HG02623 (cell line): ENCODE results near the gene GSTM2.
"Not testable (repeated sequence)": the region's sequence is repeated elsewhere in the genome, so short reads cannot be mapped to it uniquely, and the experiment has no call there.

Experiments
- ATAC-seq: cut with Tn5 transposase; IDR thresholded peaks from one replicate; pipeline ENCODE4 v1.9.1; 2021; ENCODE audit warnings: moderate library complexity; ENCODE audit not compliant: unreplicated experiment

Gene GSTM2

GRCh38 chr1:109643385-109644230 is 24.2 kb upstream of the GSTM2 start:
- ATAC-seq: peak; percentile 53

DNA sequence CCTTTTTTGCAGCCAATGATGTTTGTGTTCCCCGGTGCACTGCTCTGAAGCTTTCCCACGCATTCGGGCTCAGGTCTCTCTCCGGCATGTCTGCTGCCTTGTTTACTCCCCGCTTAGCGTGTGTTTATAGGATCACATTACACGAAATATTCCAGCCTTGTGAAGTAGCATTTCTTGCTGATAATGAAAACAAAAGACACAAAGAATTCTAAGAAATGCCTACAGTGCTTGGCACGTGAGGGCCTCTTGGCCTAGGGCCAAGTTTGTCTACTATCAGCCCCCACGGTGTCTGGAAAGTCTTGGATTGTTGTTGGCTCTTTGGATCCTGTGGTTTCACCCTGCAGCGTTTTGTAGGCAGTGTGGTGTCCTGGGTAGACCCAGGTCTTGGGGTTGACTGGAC is 23.2 kb upstream of the GSTM2 start:
- ATAC-seq: no peak

- ATAC-seq: no peak
Measured at GRCh38 chr1:109649491-109649914, 18.4 kb upstream of the GSTM2 start.

- ATAC-seq: no peak
Measured at GRCh38 chr1:109650609-109651008, 17.2 kb upstream of the GSTM2 start.

GRCh38 chr1:109652402-109652801 is 15.5 kb upstream of the GSTM2 start:
- no peak for ATAC-seq

DNA sequence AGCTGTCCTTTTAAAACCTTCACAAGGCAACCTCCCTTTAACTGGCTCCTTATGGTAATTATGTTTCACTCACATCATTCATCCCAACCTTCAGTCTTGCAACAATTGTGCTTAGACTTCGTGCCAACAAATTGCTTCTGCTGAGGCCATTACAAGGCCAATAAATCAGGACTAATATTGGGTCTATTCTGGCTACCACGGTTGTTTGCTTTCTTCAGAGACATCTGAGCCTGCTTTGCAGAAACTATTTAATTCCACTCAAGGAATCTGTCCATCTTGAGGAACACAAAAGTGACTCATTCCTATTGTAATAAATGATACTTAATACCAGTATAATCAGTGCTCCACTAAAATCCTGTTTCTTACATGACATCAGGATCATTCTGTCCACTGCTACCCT is 14.6 kb upstream of the GSTM2 start:
- no peak for ATAC-seq

GRCh38 chr1:109654519-109654918 is 13.3 kb upstream of the GSTM2 start:
- ATAC-seq: no peak

DNA sequence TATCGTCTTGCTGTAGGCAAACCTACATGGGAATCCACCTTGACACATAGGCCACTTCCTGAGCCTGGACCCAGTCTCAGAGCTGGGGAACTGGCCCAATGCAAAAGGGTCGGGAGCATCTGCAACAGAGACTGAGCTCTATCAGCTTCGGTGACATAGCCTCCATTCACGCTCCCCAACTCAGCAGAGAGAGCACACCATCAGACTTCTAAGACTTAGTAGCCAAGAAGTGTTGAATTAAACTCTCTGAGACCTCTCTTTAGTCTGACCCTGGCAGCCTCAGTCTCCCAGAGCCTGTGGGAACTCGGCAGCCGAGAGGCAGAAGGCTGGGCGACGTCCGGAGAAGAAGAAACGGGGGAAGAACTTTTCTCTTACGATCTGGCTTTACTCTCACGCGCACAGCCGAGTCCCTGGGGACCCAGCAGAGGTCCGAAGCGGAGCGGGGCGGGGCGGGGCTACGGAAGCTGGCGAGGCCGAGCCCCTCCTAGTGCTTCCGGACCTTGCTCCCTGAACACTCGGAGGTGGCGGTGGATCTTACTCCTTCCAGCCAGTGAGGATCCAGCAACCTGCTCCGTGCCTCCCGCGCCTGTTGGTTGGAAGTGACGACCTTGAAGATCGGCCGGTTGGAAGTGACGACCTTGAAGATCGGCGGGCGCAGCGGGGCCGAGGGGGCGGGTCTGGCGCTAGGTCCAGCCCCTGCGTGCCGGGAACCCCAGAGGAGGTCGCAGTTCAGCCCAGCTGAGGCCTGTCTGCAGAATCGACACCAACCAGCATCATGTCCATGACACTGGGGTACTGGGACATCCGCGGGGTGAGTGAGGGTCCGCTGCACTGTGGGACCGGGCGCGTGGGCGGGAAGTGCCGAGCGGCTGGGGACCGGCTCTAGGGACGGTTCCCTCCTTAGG is 12.0 kb upstream of the GSTM2 start, which contains the start of gene GSTM4:
Gene GSTM4 (plus strand): TSS at position 485 of the 905 bp plus-strand sequence. CDS start 291 bp downstream, at position 776.
- peak; percentile 93 for ATAC-seq

- no peak for ATAC-seq
Measured at GRCh38 chr1:109657395-109657794, 10.5 kb upstream of the GSTM2 start.

DNA sequence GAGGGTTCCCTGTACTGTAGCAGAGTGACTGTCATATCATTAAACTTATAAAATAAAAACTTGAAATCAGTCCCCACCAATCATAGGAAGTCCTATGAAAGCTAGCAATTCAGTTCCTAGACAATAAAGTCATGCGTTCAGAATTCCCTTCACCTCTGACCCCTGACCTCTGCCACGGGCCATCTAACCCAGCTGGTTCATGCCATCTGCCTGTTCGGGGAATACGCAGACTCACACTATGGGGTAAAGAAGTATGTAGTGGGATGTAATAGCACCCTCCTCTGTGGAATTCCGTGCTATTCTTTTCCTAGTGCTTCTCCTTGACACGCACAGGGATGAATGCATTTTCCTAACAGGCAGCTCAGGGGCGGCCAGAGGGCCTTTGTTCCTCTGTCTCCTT is 9.9 kb upstream of the GSTM2 start:
- ATAC-seq: no peak

GRCh38 chr1:109658533-109659042 is 9.3 kb upstream of the GSTM2 start:
- no peak for ATAC-seq

DNA sequence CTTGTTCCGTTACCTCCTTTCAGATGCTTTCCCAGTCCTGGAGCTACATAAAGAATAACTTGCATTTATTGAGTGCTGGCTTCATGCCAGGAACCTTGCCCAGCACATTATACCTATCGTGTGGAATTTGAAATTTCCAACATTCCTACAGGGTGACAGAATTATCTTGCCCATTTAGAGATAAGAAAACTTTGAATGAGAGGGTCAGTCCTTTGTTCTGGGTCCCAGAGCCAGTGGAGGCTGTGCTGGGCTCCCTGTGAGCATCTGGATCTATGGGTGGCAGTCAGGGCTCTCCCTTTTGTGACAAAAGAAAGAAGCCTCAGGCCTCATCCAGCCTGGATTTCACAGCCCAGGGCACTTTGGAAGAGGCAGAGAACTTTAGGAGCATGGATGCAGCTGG is 8.7 kb upstream of the GSTM2 start:
- ATAC-seq: no peak

- ATAC-seq: no peak
Measured at GRCh38 chr1:109659997-109660690, 7.7 kb upstream of the GSTM2 start.

GRCh38 chr1:109660691-109661026 is 7.2 kb upstream of the GSTM2 start:
- not testable (repeated sequence) for ATAC-seq

GRCh38 chr1:109661391-109661790 is 6.5 kb upstream of the GSTM2 start:
- no peak for ATAC-seq

GRCh38 chr1:109664671-109665070 is 3.2 kb upstream of the GSTM2 start:
- ATAC-seq: no peak

DNA sequence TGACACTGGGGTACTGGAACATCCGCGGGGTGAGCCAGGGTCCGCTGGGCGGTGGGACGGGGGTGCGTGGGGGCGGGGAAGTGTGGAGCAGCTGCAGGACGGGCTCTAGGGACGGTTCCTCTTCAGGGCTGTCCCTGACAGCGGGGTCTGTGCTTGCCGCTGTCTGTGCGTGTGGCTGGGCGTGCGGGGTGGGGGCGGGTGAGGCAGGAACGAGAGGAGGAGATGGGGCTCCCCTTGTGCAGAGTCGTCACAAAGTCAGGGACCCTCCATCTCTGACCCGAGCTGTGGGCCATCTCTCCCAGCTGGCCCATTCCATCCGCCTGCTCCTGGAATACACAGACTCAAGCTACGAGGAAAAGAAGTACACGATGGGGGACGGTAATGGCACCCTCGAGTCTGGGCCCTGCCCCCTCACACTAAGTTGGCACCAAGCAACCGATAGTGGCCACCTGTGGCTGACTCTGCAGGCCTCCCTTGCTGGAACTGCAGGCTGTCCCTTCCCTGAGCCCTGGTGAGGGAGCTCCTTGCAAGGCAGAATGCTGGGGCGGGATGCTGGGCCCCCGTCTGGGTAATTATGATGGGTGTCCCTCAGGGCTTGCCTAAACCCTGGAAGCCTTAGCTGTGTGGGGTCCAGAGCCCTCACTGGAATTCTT is 392 bp downstream of the GSTM2 start:
- no peak for ATAC-seq

DNA sequence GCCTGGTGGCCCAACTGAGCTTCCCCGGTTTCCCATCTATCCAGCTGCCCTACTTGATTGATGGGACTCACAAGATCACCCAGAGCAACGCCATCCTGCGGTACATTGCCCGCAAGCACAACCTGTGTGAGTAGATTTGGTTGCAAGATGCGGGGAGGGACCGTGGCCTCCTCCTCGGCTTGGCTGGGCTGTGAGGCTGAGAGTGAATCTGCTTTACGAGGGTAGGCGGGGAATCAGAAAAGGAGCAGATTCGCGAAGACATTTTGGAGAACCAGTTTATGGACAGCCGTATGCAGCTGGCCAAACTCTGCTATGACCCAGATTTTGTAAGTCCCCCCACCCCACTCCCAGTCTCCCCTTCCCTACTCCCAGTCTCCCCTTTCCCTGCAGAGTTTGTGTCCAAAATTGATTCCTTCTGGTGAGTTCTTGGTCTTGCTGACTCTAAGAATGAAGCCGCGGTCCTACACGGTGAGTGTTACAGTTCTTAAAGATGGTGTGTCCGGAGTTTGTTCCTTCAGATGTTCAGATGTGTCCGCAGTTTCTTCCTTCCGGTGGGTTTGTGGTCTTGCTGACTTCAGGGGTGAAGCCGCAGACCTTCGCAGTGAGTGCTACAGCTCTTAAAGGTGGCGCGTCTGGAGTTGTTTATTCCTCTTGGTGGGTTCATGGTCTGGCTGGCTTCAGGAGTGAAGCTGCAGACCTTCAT is 1.5 kb downstream of the GSTM2 start:
- ATAC-seq: no peak

DNA sequence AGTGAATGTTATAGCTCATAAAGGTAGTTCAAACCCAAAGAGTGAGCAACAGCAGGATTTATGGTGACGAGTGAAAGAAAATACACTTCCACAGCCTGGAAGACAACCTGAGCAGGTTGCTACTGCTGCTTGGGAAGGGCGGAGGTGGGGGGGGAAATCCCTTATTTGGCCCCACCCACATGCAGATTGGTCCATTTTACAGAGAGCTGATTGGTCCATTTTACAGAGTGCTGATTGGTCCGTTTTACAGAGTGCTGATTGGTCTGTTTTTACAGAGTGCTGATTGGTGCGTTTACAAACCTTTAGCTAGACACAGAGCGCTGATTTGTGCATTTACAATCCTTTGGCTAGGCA is 2.1 kb downstream of the GSTM2 start:
- not testable (repeated sequence) for ATAC-seq

GRCh38 chr1:109671067-109671466 is 3.2 kb downstream of the GSTM2 start:
- no peak for ATAC-seq
